Measurements from ENCODE around the gene SYNE1. TPM values are rescaled to one million over a fixed set of nuclear protein-coding genes. Genes with fewer than 3 reads are reported as not detected.
"Not testable (repeated sequence)": the region's sequence is repeated elsewhere in the genome, so short reads cannot be mapped to it uniquely, and the experiment has no call there.

Gene SYNE1
- total RNA-seq, 1 donor from 2014 or later = 26.6 TPM

GRCh38 chr6:152648105-152648504 lies 10.9 kb upstream of the SYNE1 start:
- peaks cover 12% of the 10 kb centered on the region for H3K27me3 Mint-ChIP-seq
- H3K4me1 Mint-ChIP-seq (ENCODE audit: unreplicated experiment) = no peaks in the 10 kb centered on the region
- DNase-seq (ENCODE audit: extremely low spot score, unreplicated experiment) = no peak
- H3K9me3 Mint-ChIP-seq = no peaks in the 10 kb centered on the region
- H3K27ac Mint-ChIP-seq = no peak overlapping the region
- TF ChIP-seq, protein P1, sequence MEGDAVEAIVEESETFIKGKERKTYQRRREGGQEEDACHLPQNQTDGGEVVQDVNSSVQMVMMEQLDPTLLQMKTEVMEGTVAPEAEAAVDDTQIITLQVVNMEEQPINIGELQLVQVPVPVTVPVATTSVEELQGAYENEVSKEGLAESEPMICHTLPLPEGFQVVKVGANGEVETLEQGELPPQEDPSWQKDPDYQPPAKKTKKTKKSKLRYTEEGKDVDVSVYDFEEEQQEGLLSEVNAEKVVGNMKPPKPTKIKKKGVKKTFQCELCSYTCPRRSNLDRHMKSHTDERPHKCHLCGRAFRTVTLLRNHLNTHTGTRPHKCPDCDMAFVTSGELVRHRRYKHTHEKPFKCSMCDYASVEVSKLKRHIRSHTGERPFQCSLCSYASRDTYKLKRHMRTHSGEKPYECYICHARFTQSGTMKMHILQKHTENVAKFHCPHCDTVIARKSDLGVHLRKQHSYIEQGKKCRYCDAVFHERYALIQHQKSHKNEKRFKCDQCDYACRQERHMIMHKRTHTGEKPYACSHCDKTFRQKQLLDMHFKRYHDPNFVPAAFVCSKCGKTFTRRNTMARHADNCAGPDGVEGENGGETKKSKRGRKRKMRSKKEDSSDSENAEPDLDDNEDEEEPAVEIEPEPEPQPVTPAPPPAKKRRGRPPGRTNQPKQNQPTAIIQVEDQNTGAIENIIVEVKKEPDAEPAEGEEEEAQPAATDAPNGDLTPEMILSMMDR (conservative IDR thresholded peaks at IDR 0.05) = no peak
- H3K4me3 Mint-ChIP-seq = no peak overlapping the region
- no peaks in the 10 kb centered on the region for H3K36me3 Mint-ChIP-seq

GRCh38 chr6:152646732-152647131 lies 9.6 kb upstream of the SYNE1 start:
- H3K4me1 Mint-ChIP-seq (ENCODE audit: unreplicated experiment); H3K36me3 Mint-ChIP-seq; H3K27ac Mint-ChIP-seq; H3K4me3 Mint-ChIP-seq; H3K9me3 Mint-ChIP-seq; DNase-seq (ENCODE audit: extremely low spot score, unreplicated experiment): not testable (repeated sequence)
- H3K27me3 Mint-ChIP-seq = peaks cover 19% of the 10 kb centered on the region

- H3K27me3 Mint-ChIP-seq = peaks cover 30% of the 10 kb centered on the region
- DNase-seq (ENCODE audit: extremely low spot score, unreplicated experiment) = no peak
- no peak overlapping the region for H3K27ac Mint-ChIP-seq
Measured at GRCh38 chr6:152642578-152643375, 5.6 kb upstream of the SYNE1 start.

GRCh38 chr6:152636609-152637295 lies 410 bp downstream of the SYNE1 start:
- TF ChIP-seq, protein P1 (conservative IDR thresholded peaks at IDR 0.05) = no peak
- no peaks in the 10 kb centered on the region for H3K9me3 Mint-ChIP-seq
- no peaks in the 10 kb centered on the region for H3K36me3 Mint-ChIP-seq
- H3K4me3 Mint-ChIP-seq = peak overlapping the region; percentile 94
- H3K27ac Mint-ChIP-seq = peak overlapping the region; percentile 75
- H3K27me3 Mint-ChIP-seq = peaks cover 56% of the 10 kb centered on the region
- H3K4me1 Mint-ChIP-seq (ENCODE audit: unreplicated experiment) = peaks cover 9% of the 10 kb centered on the region
- peak; percentile 74 for DNase-seq (ENCODE audit: extremely low spot score, unreplicated experiment)

More at GRCh38 chr6:152642578-152643375, 5.6 kb upstream of the SYNE1 start:
- TF ChIP-seq, protein P1 (conservative IDR thresholded peaks at IDR 0.05) = peak; percentile 58
- H3K4me3 Mint-ChIP-seq = no peak overlapping the region
- no peaks in the 10 kb centered on the region for H3K4me1 Mint-ChIP-seq (ENCODE audit: unreplicated experiment)
- no peaks in the 10 kb centered on the region for H3K9me3 Mint-ChIP-seq
- no peaks in the 10 kb centered on the region for H3K36me3 Mint-ChIP-seq

DNA sequence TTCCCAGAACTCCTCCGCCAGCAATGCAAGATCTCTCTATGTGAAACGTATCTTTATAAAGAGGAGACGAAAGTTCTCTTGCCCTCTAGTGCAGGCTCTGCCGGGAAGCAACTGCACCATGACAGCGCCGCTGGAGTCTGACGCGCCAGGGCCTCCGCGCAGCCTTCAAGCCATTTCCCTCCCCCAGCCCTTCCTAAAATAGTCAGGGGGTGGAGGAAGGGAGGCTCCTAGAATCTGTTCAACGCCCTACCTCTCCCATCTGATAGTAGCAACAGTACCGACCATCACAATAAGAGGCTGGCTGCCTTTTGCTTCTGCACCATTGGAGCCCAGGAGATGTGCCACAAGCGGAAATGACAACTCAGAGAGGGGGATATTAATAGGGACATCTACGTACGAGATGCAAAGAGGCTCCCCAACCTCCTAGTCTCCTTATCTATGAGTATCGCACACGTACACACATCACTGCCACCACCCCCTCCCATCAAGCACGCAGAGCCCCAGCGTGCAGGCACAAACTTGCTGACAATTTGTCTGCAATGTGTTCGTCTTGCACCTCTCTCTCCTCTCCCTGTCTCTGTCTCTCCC lies 1.0 kb downstream of the SYNE1 start:
- TF ChIP-seq, protein P1 (conservative IDR thresholded peaks at IDR 0.05) = no peak
- Mint-ChIP-seq H3K27me3 (peaks cover 60% of the 10 kb centered on the region), H3K9me3 (no peaks in the 10 kb centered on the region), H3K27ac (peak overlapping the region; percentile 75), H3K36me3 (no peaks in the 10 kb centered on the region), H3K4me1 (ENCODE audit: unreplicated experiment) (peaks cover 9% of the 10 kb centered on the region), H3K4me3 (peak overlapping the region; percentile 94)
- no peak for DNase-seq (ENCODE audit: extremely low spot score, unreplicated experiment)

GRCh38 chr6:152634773-152635172 lies 2.4 kb downstream of the SYNE1 start:
- Mint-ChIP-seq H3K27me3 (peaks cover 60% of the 10 kb centered on the region), H3K4me1 (ENCODE audit: unreplicated experiment) (peaks cover 9% of the 10 kb centered on the region), H3K27ac (no peak overlapping the region), H3K9me3 (no peaks in the 10 kb centered on the region), H3K4me3 (no peak overlapping the region), H3K36me3 (no peaks in the 10 kb centered on the region)
- TF ChIP-seq, protein P1 (conservative IDR thresholded peaks at IDR 0.05) = no peak
- DNase-seq (ENCODE audit: extremely low spot score, unreplicated experiment) = no peak

Measured in type B pancreatic cell (in vitro differentiated cells).